Activated T-cell treated with anti-CD3 and anti-CD28 coated beads, Interleukin-2, amount 50 U/mL, for 72 hours (primary cell): ENCODE measurements around the gene UBR4. TPM values are rescaled to one million over a fixed set of nuclear protein-coding genes. Genes with fewer than 3 reads are reported as not detected.

Source experiments
- ATAC-seq, 2 donors: fragments of 150-1000 bp; cut with Tn5 transposase; replicated peaks in 1 of 2; 2 replicates each; pipeline ENCODE4 v1.10.0; 2021; ENCODE audit warnings: moderate library complexity in 2 of 2, mild to moderate bottlenecking in 1 of 2
- DNase-seq, 2 donors: peaks; one replicate each; pipeline ENCODE4 v3.0.0; 2021 to 2022; ENCODE audit warnings: mixed read lengths in 1 of 2
- H3K27ac Mint-ChIP-seq: one replicate; pipeline ENCODE4 v1.8.0; 2022; ENCODE audit warnings: mild to moderate bottlenecking, moderate library complexity, mixed read lengths
- H3K27me3 Mint-ChIP-seq: one replicate; pipeline ENCODE4 v1.8.0; 2022; ENCODE audit warnings: low read depth, mixed read lengths
- H3K36me3 Mint-ChIP-seq, 2 donors: one replicate each; pipeline ENCODE4 v1.8.0; 2022; ENCODE audit warnings: mixed read lengths in 2 of 2, mild to moderate bottlenecking in 1 of 2; ENCODE audit not compliant: insufficient read depth in 2 of 2
- H3K4me1 Mint-ChIP-seq: one replicate; pipeline ENCODE4 v1.8.0; 2022; ENCODE audit warnings: low read depth, mixed read lengths
- H3K4me3 Mint-ChIP-seq, 2 donors: one replicate each; pipeline ENCODE4 v1.8.0; 2022; ENCODE audit warnings: mild to moderate bottlenecking in 2 of 2, mixed read lengths in 2 of 2, moderate library complexity in 2 of 2
- H3K9me3 Mint-ChIP-seq, 2 donors: one replicate each; pipeline ENCODE4 v1.8.0; 2022; ENCODE audit warnings: mixed read lengths in 2 of 2
- total RNA-seq, 2 donors: library from RNA; stranded (reverse); gene quantifications; one replicate each; pipeline ENCODE4 v1.2.3, GENCODE V29; 2022

Gene UBR4
- total RNA-seq, 2 donors from 2014 or later: 208 to 215 TPM

- Mint-ChIP-seq H3K4me1 (peaks cover 7% of the 10 kb centered on the region), H3K27ac (no peak overlapping the region), H3K4me3 (no peak overlapping the region), H3K36me3 (no peaks in the 10 kb centered on the region), H3K9me3 (no peaks in the 10 kb centered on the region), H3K27me3 (peaks cover 38% of the 10 kb centered on the region)
- ATAC-seq: no peak
- DNase-seq: no peak
These were observed 155.1 kb downstream of the UBR4 start for GRCh38 chr1:19055001-19055400.

GRCh38 chr1:19054216-19054615, 155.8 kb downstream of the UBR4 start:
- Mint-ChIP-seq H3K9me3 (no peaks in the 10 kb centered on the region), H3K27me3 (peaks cover 43% of the 10 kb centered on the region), H3K4me1 (peaks cover 7% of the 10 kb centered on the region), H3K36me3 (no peaks in the 10 kb centered on the region), H3K27ac (no peak overlapping the region), H3K4me3 (no peak overlapping the region)
- ATAC-seq (no peak), DNase-seq (no peak)

GRCh38 chr1:19053486-19053885, 156.6 kb downstream of the UBR4 start:
- Mint-ChIP-seq H3K4me3 (no peak overlapping the region), H3K27me3 (peaks cover 38% of the 10 kb centered on the region), H3K9me3 (no peaks in the 10 kb centered on the region), H3K27ac (no peak overlapping the region), H3K4me1 (peaks cover 7% of the 10 kb centered on the region), H3K36me3 (no peaks in the 10 kb centered on the region)
- no peak for ATAC-seq
- DNase-seq: no peak

GRCh38 chr1:19049798-19050197, 160.3 kb downstream of the UBR4 start:
- no peaks in the 10 kb centered on the region for H3K9me3 Mint-ChIP-seq
- peaks cover 13% of the 10 kb centered on the region for H3K27me3 Mint-ChIP-seq
- H3K4me1 Mint-ChIP-seq: peaks cover 16% of the 10 kb centered on the region
- DNase-seq (no peak), ATAC-seq (no peak)
- H3K4me3 Mint-ChIP-seq: no peak overlapping the region
- no peak overlapping the region for H3K27ac Mint-ChIP-seq
- no peaks in the 10 kb centered on the region for H3K36me3 Mint-ChIP-seq

GRCh38 chr1:19049128-19049768, 160.8 kb downstream of the UBR4 start:
- Mint-ChIP-seq H3K27ac (no peak overlapping the region), H3K4me3 (no peak overlapping the region), H3K4me1 (peaks cover 17% of the 10 kb centered on the region), H3K9me3 (no peaks in the 10 kb centered on the region), H3K36me3 (no peaks in the 10 kb centered on the region), H3K27me3 (peaks cover 13% of the 10 kb centered on the region)
- ATAC-seq (no peak), DNase-seq (no peak)

- DNase-seq: no peak
- no peaks in the 10 kb centered on the region for H3K9me3 Mint-ChIP-seq
- H3K36me3 Mint-ChIP-seq: no peaks in the 10 kb centered on the region
- no peak overlapping the region for H3K4me3 Mint-ChIP-seq
- ATAC-seq: no peak
- H3K27ac Mint-ChIP-seq: no peak overlapping the region
- H3K4me1 Mint-ChIP-seq: peaks cover 25% of the 10 kb centered on the region
- H3K27me3 Mint-ChIP-seq: peaks cover 7% of the 10 kb centered on the region
These were observed 162.9 kb downstream of the UBR4 start for GRCh38 chr1:19046972-19047731.

GRCh38 chr1:19045898-19046880, 163.9 kb downstream of the UBR4 start:
- DNase-seq (no peak), ATAC-seq (no peak)
- peaks cover 8% of the 10 kb centered on the region for H3K27me3 Mint-ChIP-seq
- H3K36me3 Mint-ChIP-seq: no peaks in the 10 kb centered on the region
- peak overlapping the region in 1 of 2 donors; percentile 67 for H3K4me3 Mint-ChIP-seq
- H3K27ac Mint-ChIP-seq: no peak overlapping the region
- peaks cover 25% of the 10 kb centered on the region for H3K4me1 Mint-ChIP-seq
- no peaks in the 10 kb centered on the region for H3K9me3 Mint-ChIP-seq

- Mint-ChIP-seq H3K27me3 (peaks cover 14% of the 10 kb centered on the region), H3K36me3 (no peaks in the 10 kb centered on the region), H3K4me1 (peaks cover 25% of the 10 kb centered on the region), H3K27ac (peak overlapping the region; percentile 70), H3K4me3 (peak overlapping the region in 1 of 2 donors; percentile 67), H3K9me3 (no peaks in the 10 kb centered on the region)
- ATAC-seq: peak; percentile 78 to 92
- peak; percentile 35 to 42 for DNase-seq
These were observed 164.9 kb downstream of the UBR4 start for GRCh38 chr1:19044975-19045831.

- ATAC-seq (no peak), DNase-seq (no peak)
- Mint-ChIP-seq H3K4me1 (peaks cover 25% of the 10 kb centered on the region), H3K4me3 (no peak overlapping the region), H3K36me3 (no peaks in the 10 kb centered on the region), H3K27ac (no peak overlapping the region), H3K9me3 (no peaks in the 10 kb centered on the region), H3K27me3 (peaks cover 16% of the 10 kb centered on the region)
These were observed 165.6 kb downstream of the UBR4 start for GRCh38 chr1:19044471-19044870.

- no peak overlapping the region for H3K27ac Mint-ChIP-seq
These were observed 166.3 kb downstream of the UBR4 start for GRCh38 chr1:19043579-19044443.

GRCh38 chr1:19042675-19043578, 167.1 kb downstream of the UBR4 start:
- H3K9me3 Mint-ChIP-seq: no peaks in the 10 kb centered on the region
- peaks cover 22% of the 10 kb centered on the region for H3K4me1 Mint-ChIP-seq
- no peaks in the 10 kb centered on the region for H3K36me3 Mint-ChIP-seq
- no peak overlapping the region for H3K27ac Mint-ChIP-seq
- H3K4me3 Mint-ChIP-seq: peak overlapping the region in 1 of 2 donors; percentile 43
- ATAC-seq: peak; percentile 27 to 48
- H3K27me3 Mint-ChIP-seq: peaks cover 18% of the 10 kb centered on the region
- DNase-seq: peak; percentile 22 to 32

More at GRCh38 chr1:19043579-19044443, 166.3 kb downstream of the UBR4 start:
- no peak for DNase-seq
- Mint-ChIP-seq H3K36me3 (no peaks in the 10 kb centered on the region), H3K27me3 (peaks cover 13% of the 10 kb centered on the region), H3K4me3 (no peak overlapping the region), H3K4me1 (peaks cover 25% of the 10 kb centered on the region), H3K9me3 (no peaks in the 10 kb centered on the region)
- ATAC-seq: no peak
